Activated CD4-positive, alpha-beta memory T cell treated with anti-CD3 and anti-CD28 coated beads, Interleukin-2, amount 10 ng/mL, durations not matched to agents 7 days and 5 days (primary cell): ENCODE data around the gene LPCAT3. TPM values are rescaled to one million over a fixed set of nuclear protein-coding genes. Genes with fewer than 3 reads are reported as not detected.

Experiments
- CTCF ChIA-PET: fragments of 350-600 bp; sonication (Branson Sonifier 250); formaldehyde crosslinking; loops from one replicate; lab custom pipeline; 2021; ENCODE audit warnings: antibody characterized with exemption, inconsistent platforms; lab: Charles Lee
- POLR2A ChIA-PET: fragments of 350-600 bp; sonication (Branson Sonifier 250); formaldehyde crosslinking; loops from one replicate; lab custom pipeline; 2021; ENCODE audit warnings: antibody characterized with exemption; lab: Charles Lee
- DNase-seq: peaks from one replicate; pipeline ENCODE4 v3.0.0-alpha.2; 2020
- H3K27ac Mint-ChIP-seq: one replicate; pipeline ENCODE4 v1.8.0; 2021; ENCODE audit warnings: mild to moderate bottlenecking, mixed read lengths
- H3K27me3 Mint-ChIP-seq: one replicate; pipeline ENCODE4 v1.8.0; 2021; ENCODE audit warnings: mixed read lengths
- H3K36me3 Mint-ChIP-seq: one replicate; pipeline ENCODE4 v1.8.0; 2021; ENCODE audit warnings: low read depth, mixed read lengths
- H3K4me1 Mint-ChIP-seq: one replicate; pipeline ENCODE4 v1.8.0; 2021; ENCODE audit warnings: mixed read lengths
- H3K4me3 Mint-ChIP-seq: one replicate; pipeline ENCODE4 v1.8.0; 2021; ENCODE audit warnings: mild to moderate bottlenecking, mixed read lengths
- H3K9me3 Mint-ChIP-seq: one replicate; pipeline ENCODE4 v1.8.0; 2021; ENCODE audit warnings: mixed read lengths
- total RNA-seq, 2 experiments: library from RNA; stranded (reverse); gene quantifications; one replicate each; pipeline ENCODE4 v1.2.3, GENCODE V29; 2021

The LPCAT3 gene
- total RNA-seq, 2 experiments from 2014 or later, result 34.6 to 37.0 TPM

DNA sequence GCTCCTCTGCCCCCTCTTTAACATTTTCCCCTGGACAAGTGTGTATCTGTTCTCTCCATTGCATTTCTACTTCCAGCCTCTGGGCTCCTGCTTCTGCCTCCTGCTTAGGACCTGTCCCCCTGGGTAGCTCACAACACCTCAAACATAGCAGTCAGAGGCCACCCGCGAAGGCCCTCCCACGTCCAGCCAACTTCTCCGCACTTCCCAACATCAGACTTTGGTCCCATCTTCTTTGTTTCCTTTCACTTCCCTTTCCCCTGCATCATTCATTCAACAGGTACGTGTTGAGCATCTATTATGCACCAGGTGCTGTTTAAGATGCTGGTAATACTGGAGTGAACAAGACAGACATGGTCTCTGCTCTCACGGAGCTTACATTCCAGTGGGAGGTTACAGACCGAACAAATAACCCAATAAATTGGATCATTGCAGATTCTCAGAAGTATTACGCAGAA, 71.3 kb downstream of the LPCAT3 start:
- Mint-ChIP-seq H3K36me3 (peaks cover 6% of the 10 kb centered on the region), H3K9me3 (no peaks in the 10 kb centered on the region), H3K4me3 (peak overlapping the region; percentile 86), H3K4me1 (peaks cover 69% of the 10 kb centered on the region), H3K27me3 (no peaks in the 10 kb centered on the region), H3K27ac (peak overlapping the region; percentile 93)
- ChIA-PET CTCF (interaction anchor here (1.0 to 11.2 kb wide), 12 partner anchors 9 to 198 kb away, joined by 3 to 465 read pairs (median 7); partner anchors contain the start of genes C1RL, LPCAT3 and SPSB2), POLR2A (interaction anchor here (1.0 to 11.8 kb wide), 10 partner anchors 13 to 413 kb away, joined by 3 to 1188 read pairs (median 52); partner anchors contain the start of genes ATN1, C1RL, CDCA3 and EMG1)
- no peak for DNase-seq

DNA sequence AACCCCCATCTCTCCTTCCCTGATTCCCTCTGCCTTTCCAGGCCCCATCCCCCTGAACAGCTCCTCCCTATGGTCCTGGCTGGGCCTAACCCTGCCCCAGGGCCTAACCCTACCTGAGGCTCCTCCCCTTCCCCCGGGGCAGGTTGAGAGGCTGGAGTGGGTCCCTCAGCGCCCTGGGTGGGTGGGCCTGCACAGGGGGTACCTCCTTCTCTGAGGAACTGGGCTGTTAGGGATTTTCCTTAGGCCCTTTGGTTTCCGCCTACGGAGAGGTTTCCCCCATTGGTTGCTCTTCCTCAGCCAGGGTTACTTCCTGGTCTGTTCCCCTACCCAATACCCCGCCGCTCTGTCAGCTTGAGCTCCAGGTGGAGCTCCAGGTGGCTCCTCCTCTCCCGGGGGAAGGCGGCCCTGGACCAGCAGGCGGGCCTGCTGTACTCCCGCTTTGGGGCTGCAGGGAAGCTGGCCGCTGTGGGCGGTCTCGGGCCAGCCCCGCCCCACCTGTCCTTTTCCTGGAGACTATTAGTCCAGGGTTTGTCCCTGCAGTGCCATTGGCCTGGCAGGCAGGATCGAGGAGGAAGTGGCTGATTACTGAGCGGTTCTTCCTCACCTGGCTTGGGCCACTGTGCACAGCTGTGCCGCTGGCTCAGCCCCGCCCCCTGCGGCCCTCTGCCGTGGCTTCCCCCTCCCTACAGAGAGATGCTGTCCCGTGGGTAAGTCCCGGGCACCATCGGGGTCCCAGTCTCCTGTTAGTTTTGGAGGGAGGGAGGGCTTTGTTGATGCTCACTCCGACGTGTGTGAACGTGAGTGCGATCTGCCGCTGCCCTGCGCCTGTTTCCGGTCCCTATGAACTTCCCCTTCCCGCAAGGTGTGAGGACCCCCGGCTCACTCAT, 72.0 kb downstream of the LPCAT3 start:
- peak; percentile 74 for DNase-seq
- Mint-ChIP-seq H3K27ac (peak overlapping the region; percentile 93), H3K4me1 (peaks cover 69% of the 10 kb centered on the region), H3K9me3 (no peaks in the 10 kb centered on the region), H3K27me3 (no peaks in the 10 kb centered on the region), H3K36me3 (no peaks in the 10 kb centered on the region), H3K4me3 (peak overlapping the region; percentile 86)
- ChIA-PET POLR2A (interaction anchor here (0.6 to 11.8 kb wide), 13 partner anchors 14 to 412 kb away, joined by 3 to 1188 read pairs (median 21); partner anchors contain the start of genes ATN1, C1RL, CDCA3 and EMG1), CTCF (interaction anchor here (1.1 to 11.2 kb wide), 12 partner anchors 8 to 198 kb away, joined by 3 to 465 read pairs (median 7); partner anchors contain the start of genes C1RL, LPCAT3 and SPSB2)

DNA sequence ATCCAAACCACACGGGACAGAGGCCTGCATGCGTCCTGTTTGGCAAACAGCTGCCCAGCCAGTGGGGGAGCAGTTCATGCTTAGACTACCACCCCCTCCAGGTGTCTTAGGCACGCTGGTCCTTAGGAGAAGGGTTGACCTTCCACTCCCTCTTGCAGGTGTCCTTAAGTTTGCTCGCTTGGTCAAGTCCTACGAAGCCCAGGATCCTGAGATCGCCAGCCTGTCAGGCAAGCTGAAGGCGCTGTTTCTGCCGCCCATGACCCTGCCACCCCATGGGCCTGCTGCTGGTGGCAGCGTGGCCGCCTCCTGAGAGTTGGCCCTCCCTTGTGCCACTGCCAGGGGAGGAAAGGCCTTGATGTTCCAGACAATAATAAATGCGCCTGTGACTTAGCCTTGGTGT, 72.7 kb downstream of the LPCAT3 start:
- Mint-ChIP-seq H3K27ac (peak overlapping the region; percentile 93), H3K27me3 (no peaks in the 10 kb centered on the region), H3K4me1 (peaks cover 66% of the 10 kb centered on the region), H3K9me3 (no peaks in the 10 kb centered on the region), H3K4me3 (peak overlapping the region; percentile 86), H3K36me3 (no peaks in the 10 kb centered on the region)
- ChIA-PET CTCF (interaction anchor here (1.0 to 11.2 kb wide), 15 partner anchors 8 to 168 kb away, joined by 3 to 465 read pairs (median 5); partner anchors contain the start of genes C1RL, CDCA3, LPCAT3 and SPSB2), POLR2A (interaction anchor here (1.0 to 11.8 kb wide), 15 partner anchors 7 to 412 kb away, joined by 3 to 1188 read pairs (median 33); partner anchors contain the start of genes ATN1, C1RL, CDCA3 and EMG1)
- no peak for DNase-seq

DNA sequence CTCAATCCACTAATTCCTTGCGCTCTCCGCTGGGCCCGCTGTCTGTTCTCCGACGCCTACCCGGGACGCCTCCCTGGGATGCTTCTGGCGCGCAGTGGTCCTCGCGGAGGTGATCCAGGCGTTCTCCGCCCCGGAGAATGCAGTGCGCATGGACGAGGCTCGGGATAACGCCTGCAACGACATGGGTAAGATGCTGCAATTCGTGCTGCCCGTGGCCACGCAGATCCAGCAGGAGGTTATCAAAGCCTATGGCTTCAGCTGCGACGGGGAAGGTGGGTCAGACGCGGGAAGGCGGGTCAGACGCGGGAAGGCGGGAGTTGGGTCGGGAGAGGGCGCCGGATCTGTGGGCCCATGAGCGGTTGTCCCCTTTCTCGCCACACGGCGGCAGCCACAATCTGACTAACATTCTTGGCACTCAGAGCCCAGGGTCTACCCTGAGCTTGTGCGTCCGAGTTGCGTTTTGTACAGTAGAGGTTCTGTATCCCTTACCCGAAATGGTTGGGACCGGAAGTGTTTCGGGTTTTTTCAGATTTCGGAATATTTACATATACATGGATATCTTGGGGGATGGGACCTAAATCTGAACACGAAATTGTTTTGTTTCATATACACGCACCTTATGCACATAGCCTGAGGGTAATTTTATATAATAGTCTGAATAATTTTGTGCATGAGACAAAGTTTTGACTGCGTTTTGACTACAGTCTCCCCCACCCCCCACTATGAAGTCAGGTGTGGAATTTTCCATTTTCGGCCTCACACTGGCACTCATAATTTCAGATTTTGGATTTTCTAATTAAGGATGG, 73.7 kb downstream of the LPCAT3 start:
- DNase-seq, result peak; percentile 91
- Mint-ChIP-seq H3K9me3 (no peaks in the 10 kb centered on the region), H3K4me1 (peaks cover 59% of the 10 kb centered on the region), H3K36me3 (peaks cover 3% of the 10 kb centered on the region), H3K27ac (peak overlapping the region; percentile 93), H3K27me3 (no peaks in the 10 kb centered on the region), H3K4me3 (peak overlapping the region; percentile 86)
- ChIA-PET CTCF (interaction anchor here (0.6 to 11.2 kb wide), 25 partner anchors 8 to 255 kb away, joined by 3 to 465 read pairs (median 4); partner anchors contain the start of genes C1R, C1RL, CDCA3 and LPCAT3), POLR2A (interaction anchor here (0.6 to 11.8 kb wide), 57 partner anchors 8 to 1015 kb away, joined by 3 to 1188 read pairs (median 5); partner anchors contain the start of genes ATN1, C1RL, CD4 and CDCA3)

DNA sequence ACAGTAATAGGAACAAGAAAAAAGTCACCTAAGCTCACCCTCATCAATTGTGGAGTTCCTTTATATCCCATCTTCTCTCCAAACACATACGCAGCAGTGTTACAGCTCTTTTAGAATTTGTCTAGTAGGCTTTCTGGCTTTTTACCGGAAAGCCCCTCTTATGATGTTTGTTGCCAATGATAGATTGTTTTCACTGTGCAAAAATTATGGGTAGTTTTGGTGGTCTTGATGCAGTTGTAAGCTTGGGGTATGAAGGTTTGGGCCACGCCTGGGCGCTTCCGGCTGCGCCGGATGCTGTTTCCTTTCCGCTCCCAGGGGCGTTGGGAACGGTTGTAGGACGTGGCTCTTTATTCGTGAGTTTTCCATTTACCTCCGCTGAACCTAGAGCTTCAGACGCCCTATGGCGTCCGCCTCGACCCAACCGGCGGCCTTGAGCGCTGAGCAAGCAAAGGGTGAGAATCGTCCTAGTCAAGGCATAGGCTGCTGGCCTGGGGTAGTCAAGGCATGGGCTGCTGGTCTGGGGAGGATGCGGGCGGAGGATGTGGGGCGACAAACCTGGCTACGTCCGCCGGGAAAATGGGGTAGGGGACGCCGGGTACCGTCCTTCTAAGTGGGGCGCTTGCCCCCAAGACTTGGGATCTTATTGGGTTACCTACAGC, 74.4 kb downstream of the LPCAT3 start, which contains the start of the genes C12orf57 and RNU7-1:
TSS of gene C12orf57 (plus strand) at position 301 of the 659 bp plus-strand sequence. CDS start at position 401, 100 bp downstream.
TSS of gene RNU7-1 (plus strand) at position 95 of the 659 bp plus-strand sequence.
- POLR2A ChIA-PET, result interaction anchor here (0.6 to 11.8 kb wide), 59 partner anchors 9 to 1016 kb away, joined by 3 to 1188 read pairs (median 5); partner anchors contain the start of genes ATN1, C1R, C1RL and CD4
- no peaks in the 10 kb centered on the region for H3K27me3 Mint-ChIP-seq
- DNase-seq, result peak; percentile 89
- H3K4me1 Mint-ChIP-seq, result peaks cover 55% of the 10 kb centered on the region
- H3K36me3 Mint-ChIP-seq, result peaks cover 3% of the 10 kb centered on the region
- peak within 1 kb of the TSS; percentile 93 for H3K27ac Mint-ChIP-seq
- CTCF ChIA-PET, result interaction anchor here (0.6 to 11.2 kb wide), 23 partner anchors 9 to 254 kb away, joined by 3 to 465 read pairs (median 6); partner anchors contain the start of genes C1R, C1RL, CDCA3 and LPCAT3
- H3K9me3 Mint-ChIP-seq, result no peaks in the 10 kb centered on the region
- peak within 1 kb of the TSS; percentile 86 for H3K4me3 Mint-ChIP-seq

DNA sequence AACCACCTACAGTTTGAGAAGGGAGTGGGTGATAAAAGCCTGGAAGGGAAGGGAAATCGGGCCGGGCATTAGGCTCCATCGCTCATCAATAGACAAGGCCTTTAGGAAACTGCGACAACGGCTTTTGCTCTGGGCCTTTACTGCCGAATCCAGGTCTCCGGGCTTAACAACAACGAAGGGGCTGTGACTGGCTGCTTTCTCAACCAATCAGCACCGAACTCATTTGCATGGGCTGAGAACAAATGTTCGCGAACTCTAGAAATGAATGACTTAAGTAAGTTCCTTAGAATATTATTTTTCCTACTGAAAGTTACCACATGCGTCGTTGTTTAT, 74.9 kb downstream of the LPCAT3 start:
- Mint-ChIP-seq H3K27me3 (no peaks in the 10 kb centered on the region), H3K9me3 (no peaks in the 10 kb centered on the region), H3K36me3 (peaks cover 3% of the 10 kb centered on the region), H3K4me3 (peak overlapping the region; percentile 86), H3K27ac (peak overlapping the region; percentile 93), H3K4me1 (peaks cover 54% of the 10 kb centered on the region)
- CTCF ChIA-PET, result interaction anchor here (0.6 to 11.2 kb wide), 16 partner anchors 9 to 170 kb away, joined by 3 to 465 read pairs (median 10); partner anchors contain the start of genes C1R, C1RL, CDCA3 and LPCAT3
- DNase-seq, result peak; percentile 85
- POLR2A ChIA-PET, result interaction anchor here (0.8 to 11.8 kb wide), 52 partner anchors 9 to 1017 kb away, joined by 3 to 1188 read pairs (median 6); partner anchors contain the start of genes ATN1, C1R, C1RL and CD4

DNA sequence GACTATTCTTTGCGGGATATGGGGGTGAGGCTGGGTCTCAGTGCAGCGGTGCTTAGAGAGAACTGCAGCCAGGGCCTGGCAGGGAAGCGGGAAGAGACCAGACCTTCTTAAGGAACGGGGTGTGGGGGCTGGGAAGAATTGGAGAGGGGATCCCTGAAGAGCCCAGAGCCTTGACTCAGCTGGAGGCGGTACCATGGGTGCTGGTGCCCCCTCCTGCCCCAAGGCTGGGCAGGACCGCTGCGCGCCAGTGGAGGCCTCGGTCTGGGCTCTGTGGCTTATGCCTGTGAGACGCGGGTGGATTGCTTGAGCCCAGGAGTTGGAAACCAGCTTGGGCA, 76.0 kb downstream of the LPCAT3 start:
- ChIA-PET CTCF (interaction anchor here (5.7 to 11.2 kb wide), 2 partner anchors 19 to 26 kb away, joined by 42 to 465 read pairs; no protein-coding TSS in a partner anchor), POLR2A (interaction anchor here (1.8 to 11.8 kb wide), 6 partner anchors 11 to 76 kb away, joined by 6 to 1188 read pairs (median 95); partner anchors contain the start of genes ATN1, EMG1, LPCAT3 and PHB2)
- Mint-ChIP-seq H3K4me3 (no peak overlapping the region), H3K36me3 (peaks cover 3% of the 10 kb centered on the region), H3K4me1 (peaks cover 49% of the 10 kb centered on the region), H3K27ac (peak overlapping the region; percentile 93), H3K27me3 (no peaks in the 10 kb centered on the region), H3K9me3 (no peaks in the 10 kb centered on the region)
- no peak for DNase-seq

DNA sequence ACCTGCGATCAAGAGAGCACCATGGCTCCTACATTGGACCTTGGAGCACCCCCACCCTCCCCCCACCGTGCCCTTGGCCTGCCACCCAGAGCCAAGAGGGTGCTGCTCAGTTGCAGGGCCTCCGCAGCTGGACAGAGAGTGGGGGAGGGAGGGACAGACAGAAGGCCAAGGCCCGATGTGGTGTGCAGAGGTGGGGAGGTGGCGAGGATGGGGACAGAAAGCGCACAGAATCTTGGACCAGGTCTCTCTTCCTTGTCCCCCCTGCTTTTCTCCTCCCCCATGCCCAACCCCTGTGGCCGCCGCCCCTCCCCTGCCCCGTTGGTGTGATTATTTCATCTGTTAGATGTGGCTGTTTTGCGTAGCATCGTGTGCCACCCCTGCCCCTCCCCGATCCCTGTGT, 76.5 kb downstream of the LPCAT3 start:
- Mint-ChIP-seq H3K27ac (no peak overlapping the region), H3K4me3 (no peak overlapping the region), H3K36me3 (peaks cover 4% of the 10 kb centered on the region), H3K9me3 (no peaks in the 10 kb centered on the region), H3K27me3 (no peaks in the 10 kb centered on the region), H3K4me1 (peaks cover 46% of the 10 kb centered on the region)
- DNase-seq, result peak; percentile 16
- CTCF ChIA-PET, result interaction anchor here (6.5 kb wide), 1 partner anchor 22 kb away, joined by 71 read pairs; no protein-coding TSS in a partner anchor
- POLR2A ChIA-PET, result interaction anchor here (1.0 to 11.8 kb wide), 8 partner anchors 10 to 167 kb away, joined by 3 to 295 read pairs (median 6); partner anchors contain the start of genes ATN1 and LPCAT3

DNA sequence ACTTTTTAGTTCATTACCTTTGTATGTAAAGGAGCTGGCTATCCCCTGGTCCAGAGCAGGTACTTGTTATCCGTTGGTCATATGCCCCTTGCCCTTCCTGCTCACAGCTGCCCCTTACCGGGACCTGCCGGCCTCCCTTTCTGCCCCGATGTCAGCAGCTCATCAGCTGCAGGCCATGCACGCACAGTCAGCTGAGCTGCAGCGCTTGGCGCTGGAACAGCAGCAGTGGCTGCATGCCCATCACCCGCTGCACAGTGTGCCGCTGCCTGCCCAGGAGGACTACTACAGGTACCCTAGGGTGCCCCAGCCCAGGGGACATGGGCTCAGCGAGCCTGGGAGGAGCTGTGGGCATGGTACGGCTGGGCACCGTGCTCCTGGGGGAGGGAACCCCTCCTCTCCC, 77.0 kb downstream of the LPCAT3 start:
- no peaks in the 10 kb centered on the region for H3K27me3 Mint-ChIP-seq
- DNase-seq, result no peak
- no peaks in the 10 kb centered on the region for H3K9me3 Mint-ChIP-seq
- no peak overlapping the region for H3K4me3 Mint-ChIP-seq
- POLR2A ChIA-PET, result interaction anchor here (0.9 to 19.4 kb wide), 10 partner anchors 6 to 167 kb away, joined by 3 to 295 read pairs (median 5); partner anchors contain the start of genes C12orf57, PTPN6, RNU7-1 and SPSB2
- peaks cover 47% of the 10 kb centered on the region for H3K4me1 Mint-ChIP-seq
- CTCF ChIA-PET, result interaction anchor here (6.5 kb wide), 1 partner anchor 22 kb away, joined by 71 read pairs; no protein-coding TSS in a partner anchor
- H3K27ac Mint-ChIP-seq, result no peak overlapping the region
- H3K36me3 Mint-ChIP-seq, result peaks cover 9% of the 10 kb centered on the region

DNA sequence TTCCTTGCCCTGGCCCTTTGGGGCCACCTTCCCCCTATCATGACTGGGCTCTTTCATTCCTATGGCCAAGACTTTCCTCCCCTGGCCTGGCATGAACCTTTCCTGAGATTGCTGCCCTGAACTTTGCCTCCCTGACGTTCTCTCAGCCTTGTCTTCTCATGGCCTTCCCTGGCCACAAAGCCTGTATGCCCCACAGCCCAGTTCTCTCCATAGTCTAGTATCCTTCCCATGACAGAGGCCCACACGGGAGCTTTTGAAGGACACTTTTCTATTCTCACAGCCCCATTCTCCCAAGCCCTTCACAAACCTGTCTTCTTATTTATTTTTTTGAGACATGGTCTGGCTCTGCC, 79.1 kb downstream of the LPCAT3 start:
- CTCF ChIA-PET, result interaction anchor here (1.1 to 6.5 kb wide), 6 partner anchors 12 to 71 kb away, joined by 3 to 71 read pairs (median 6); partner anchors contain the start of genes SPSB2 and TPI1
- peaks cover 29% of the 10 kb centered on the region for H3K36me3 Mint-ChIP-seq
- no peak for DNase-seq
- no peaks in the 10 kb centered on the region for H3K9me3 Mint-ChIP-seq
- POLR2A ChIA-PET, result interaction anchor here (0.5 to 19.4 kb wide), 9 partner anchors 9 to 90 kb away, joined by 3 to 295 read pairs (median 11); partner anchors contain the start of genes ATN1, C12orf57, PTPN6 and RNU7-1
- H3K4me1 Mint-ChIP-seq, result peaks cover 49% of the 10 kb centered on the region
- peak overlapping the region; percentile 10 for H3K4me3 Mint-ChIP-seq
- H3K27ac Mint-ChIP-seq, result peak overlapping the region; percentile 55
- H3K27me3 Mint-ChIP-seq, result no peaks in the 10 kb centered on the region
